Effector memory CD8-positive, alpha-beta T cell (primary cell): Measurements from ENCODE around the gene MLLT3.
A peak's percentile ranks its signal among the peaks of the same experiment; 100 is the strongest.

Experiments used
- ATAC-seq: fragments of 150-1000 bp; cut with Tn5 transposase; replicated peaks from 2 replicates; pipeline ENCODE4 v1.10.0; 2021; ENCODE audit warnings: mild to moderate bottlenecking, moderate library complexity
- DNase-seq, 3 experiments: peaks; one replicate each; pipeline ENCODE4 v3.0.0; 2021
- H3K27ac Mint-ChIP-seq, 2 donors: one replicate each; pipeline ENCODE4 v1.8.0; 2022; ENCODE audit warnings: mild to moderate bottlenecking in 2 of 2, mixed read lengths in 2 of 2, moderate library complexity in 2 of 2
- H3K27me3 Mint-ChIP-seq, 2 donors: one replicate each; pipeline ENCODE4 v1.8.0; 2022; ENCODE audit warnings: mixed read lengths in 2 of 2
- H3K36me3 Mint-ChIP-seq: one replicate; pipeline ENCODE4 v1.8.0; 2022; ENCODE audit warnings: mild to moderate bottlenecking, moderate library complexity, mixed read lengths; ENCODE audit not compliant: insufficient read depth
- H3K4me1 Mint-ChIP-seq, 2 donors: one replicate each; pipeline ENCODE4 v1.8.0; 2022; ENCODE audit warnings: low read depth in 2 of 2, mixed read lengths in 2 of 2
- H3K4me3 Mint-ChIP-seq, 2 donors: one replicate each; pipeline ENCODE4 v1.8.0; 2022; ENCODE audit warnings: mild to moderate bottlenecking in 2 of 2, mixed read lengths in 2 of 2, moderate library complexity in 2 of 2
- H3K9me3 Mint-ChIP-seq, 2 donors: one replicate each; pipeline ENCODE4 v1.8.0; 2022; ENCODE audit warnings: mixed read lengths in 2 of 2

MLLT3 gene

DNA sequence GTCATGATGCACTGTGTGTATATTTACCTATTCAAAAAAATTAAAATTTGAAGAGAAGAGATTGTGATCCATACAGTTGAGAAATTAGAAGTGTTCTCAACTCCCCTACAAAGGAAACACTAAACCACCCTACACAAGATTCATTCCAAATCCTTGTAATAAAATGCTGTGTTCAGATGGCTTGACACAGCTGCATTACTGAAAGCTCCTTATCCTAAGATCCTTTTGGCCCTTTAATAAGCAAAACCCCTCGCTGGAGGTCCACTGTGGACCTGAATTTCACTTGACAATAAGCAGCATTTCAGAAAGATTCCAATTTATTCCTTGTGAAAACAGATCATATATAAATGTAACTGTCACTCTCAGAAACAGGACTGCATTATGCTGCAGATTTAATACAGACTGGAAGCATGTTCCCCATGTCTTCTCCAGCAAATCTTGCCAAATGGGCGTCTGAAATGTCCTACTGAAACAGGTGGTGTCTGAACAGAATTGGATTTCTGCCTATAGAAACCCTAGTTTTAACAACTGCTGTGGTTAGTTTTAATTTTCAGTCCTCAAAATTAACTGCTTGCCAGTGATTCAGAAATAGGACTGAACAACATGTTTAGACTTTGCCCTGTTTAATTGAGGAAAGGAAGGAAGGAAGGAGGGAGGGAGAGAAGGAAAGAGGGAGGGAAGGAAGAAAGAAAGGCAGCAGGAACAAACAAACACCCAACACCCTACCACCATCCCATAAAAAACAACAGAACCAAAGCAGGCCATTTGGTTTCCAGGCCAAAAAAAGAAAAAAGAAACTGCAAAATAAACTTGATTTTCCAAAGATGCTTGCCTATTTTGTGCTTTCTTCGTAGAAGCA, 179.6 kb downstream of the MLLT3 start:
- Mint-ChIP-seq H3K27me3 (no peaks in the 10 kb centered on the region), H3K4me3 (no peak overlapping the region), H3K36me3 (peaks cover 2% of the 10 kb centered on the region), H3K4me1 (peaks cover 4 to 15% of the 10 kb centered on the region in 2 donors), H3K9me3 (no peaks in the 10 kb centered on the region), H3K27ac (peak overlapping the region in 1 of 2 donors; percentile 72)
- DNase-seq (no peak), ATAC-seq (no peak)

DNA sequence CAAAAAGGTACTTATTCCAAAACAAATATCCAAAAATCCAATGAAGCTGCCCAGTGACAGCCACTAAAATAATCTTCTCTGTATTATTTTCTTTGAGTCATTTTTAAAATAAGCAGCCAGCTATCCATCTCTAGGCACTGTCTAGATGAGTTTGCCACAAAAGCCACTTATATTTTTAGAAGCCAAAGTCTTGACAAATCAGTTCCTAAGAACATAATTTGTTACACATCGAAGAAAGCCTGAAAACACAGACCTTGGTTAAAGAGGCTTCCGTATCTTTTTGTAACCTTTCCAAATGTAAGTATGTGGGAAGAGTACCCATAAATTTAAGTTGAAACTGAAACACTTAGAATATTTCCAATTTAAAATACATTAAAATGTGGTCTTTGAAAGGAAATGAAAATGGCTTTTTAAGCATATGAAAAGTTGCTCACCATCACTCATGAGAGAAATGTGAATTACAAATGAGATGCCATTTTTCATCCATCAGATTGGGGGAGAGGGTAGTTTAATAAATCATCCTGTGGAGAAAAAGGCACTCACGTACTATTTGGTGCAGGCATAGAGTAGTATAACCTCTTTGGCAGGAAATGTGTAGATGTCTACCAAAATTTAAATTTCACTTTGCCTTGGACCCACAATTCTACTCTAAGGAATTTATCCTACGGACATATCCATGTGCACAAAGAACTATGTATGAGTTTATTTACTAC, 180.4 kb downstream of the MLLT3 start:
- H3K9me3 Mint-ChIP-seq = no peaks in the 10 kb centered on the region
- H3K27ac Mint-ChIP-seq = no peak overlapping the region
- H3K27me3 Mint-ChIP-seq = no peaks in the 10 kb centered on the region
- peaks cover 2% of the 10 kb centered on the region for H3K36me3 Mint-ChIP-seq
- ATAC-seq (no peak), DNase-seq (no peak)
- H3K4me1 Mint-ChIP-seq = peaks cover 4 to 15% of the 10 kb centered on the region in 2 donors
- H3K4me3 Mint-ChIP-seq = no peak overlapping the region

DNA sequence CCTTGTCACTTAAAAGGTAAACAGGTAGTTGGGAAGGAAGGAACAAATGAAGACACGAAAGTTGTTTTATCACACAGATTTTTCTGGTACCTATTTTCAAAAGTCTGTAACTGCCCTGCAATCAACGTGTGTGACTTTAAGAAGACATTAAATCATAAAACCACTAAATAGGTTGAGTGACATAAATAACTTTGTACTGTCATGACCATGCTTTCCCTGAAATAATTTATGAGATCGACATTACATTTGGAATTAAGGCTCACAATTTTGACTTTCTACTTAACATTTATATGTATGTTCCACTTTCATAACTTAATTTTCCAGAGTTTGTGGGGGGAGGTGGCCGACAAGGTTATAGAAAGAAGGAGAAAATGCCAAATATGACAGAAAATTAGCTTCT, 181.1 kb downstream of the MLLT3 start:
- Mint-ChIP-seq H3K4me3 (no peak overlapping the region), H3K9me3 (no peaks in the 10 kb centered on the region), H3K27me3 (no peaks in the 10 kb centered on the region), H3K27ac (peak overlapping the region in 1 of 2 donors; percentile 20), H3K4me1 (peaks cover 4 to 15% of the 10 kb centered on the region in 2 donors), H3K36me3 (peaks cover 2% of the 10 kb centered on the region)
- no peak for ATAC-seq
- no peak for DNase-seq

DNA sequence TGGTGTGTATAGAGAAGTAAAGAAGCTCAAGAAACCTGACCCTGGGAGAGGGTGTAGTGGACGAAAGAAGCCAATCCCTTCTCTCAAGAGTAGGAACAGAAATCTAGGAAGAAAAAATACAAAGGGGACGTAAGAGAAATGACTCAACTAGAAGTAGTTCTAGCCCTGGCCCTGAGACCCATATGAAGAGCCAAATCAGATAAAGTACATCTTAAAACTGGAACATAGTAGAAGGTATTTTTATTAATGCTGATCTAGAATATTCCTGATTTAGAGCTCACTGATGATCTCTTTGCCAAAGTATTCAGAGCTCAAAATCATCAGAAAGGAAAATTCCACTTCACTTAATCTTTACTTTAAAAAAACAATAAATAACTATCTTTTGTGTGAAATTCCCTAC, 184.8 kb downstream of the MLLT3 start:
- H3K4me3 Mint-ChIP-seq = no peak overlapping the region
- H3K36me3 Mint-ChIP-seq = peaks cover 2% of the 10 kb centered on the region
- H3K27ac Mint-ChIP-seq = no peak overlapping the region
- H3K4me1 Mint-ChIP-seq = peaks cover 4 to 14% of the 10 kb centered on the region in 2 donors
- no peaks in the 10 kb centered on the region for H3K9me3 Mint-ChIP-seq
- ATAC-seq = no peak
- DNase-seq = no peak
- no peaks in the 10 kb centered on the region for H3K27me3 Mint-ChIP-seq

DNA sequence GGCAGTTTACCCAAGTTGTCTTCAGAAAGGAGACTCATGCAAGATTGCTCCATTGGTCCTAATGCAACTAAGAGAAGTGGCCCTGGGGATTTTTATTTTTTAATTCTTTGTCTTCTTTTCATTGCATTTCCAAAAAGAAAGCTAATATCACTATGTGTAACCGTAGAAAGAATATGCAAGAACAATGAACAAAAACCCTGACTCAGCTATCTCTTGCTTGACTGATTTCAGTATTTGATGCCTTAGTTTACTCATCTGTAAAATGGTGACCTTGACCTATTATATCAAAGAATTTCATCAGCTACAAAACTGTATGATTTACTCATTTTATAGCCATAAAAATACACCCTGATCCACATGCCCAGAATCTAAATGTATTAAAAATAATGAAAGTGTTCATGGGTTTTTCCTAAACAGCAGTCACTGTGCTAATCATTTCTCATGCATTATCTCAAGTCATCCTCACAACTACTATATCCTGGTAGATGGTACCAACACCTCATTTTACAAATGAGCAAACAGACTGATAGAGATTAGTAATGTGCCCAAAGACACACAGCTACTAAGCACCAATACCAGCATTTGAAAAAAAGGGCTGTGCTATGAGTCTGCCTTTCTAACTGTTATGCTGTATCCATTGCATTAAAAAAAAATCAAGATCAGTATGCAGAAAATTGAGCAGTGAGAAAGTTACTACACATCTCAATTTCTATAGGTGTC, 185.7 kb downstream of the MLLT3 start:
- DNase-seq = no peak
- no peaks in the 10 kb centered on the region for H3K27me3 Mint-ChIP-seq
- H3K4me1 Mint-ChIP-seq = peaks cover 4 to 8% of the 10 kb centered on the region in 2 donors

DNA sequence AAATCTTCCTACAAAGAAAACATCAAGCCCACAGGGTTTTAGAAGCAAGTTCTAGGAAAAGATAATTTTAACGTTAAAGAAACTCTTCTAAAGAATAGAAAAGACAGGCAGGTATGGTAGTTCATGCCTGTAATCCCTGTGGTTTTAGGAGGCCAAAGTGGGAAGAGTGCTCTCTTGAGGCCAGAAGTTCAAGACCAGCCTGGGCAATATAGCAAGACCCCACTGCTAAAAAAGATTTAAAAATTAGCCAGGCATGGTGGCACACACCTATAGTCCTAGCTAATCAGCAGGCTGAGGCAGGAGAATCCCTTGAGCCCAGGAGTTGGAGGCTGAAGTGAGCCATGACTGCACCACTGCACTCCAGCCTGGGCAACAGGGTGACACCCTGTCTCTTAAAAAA, 193.3 kb downstream of the MLLT3 start:
- Mint-ChIP-seq H3K27ac (no peak overlapping the region), H3K9me3 (no peaks in the 10 kb centered on the region), H3K4me1 (peaks cover 2 to 22% of the 10 kb centered on the region in 2 donors), H3K36me3 (peaks cover 3% of the 10 kb centered on the region), H3K4me3 (no peak overlapping the region), H3K27me3 (no peaks in the 10 kb centered on the region)
- ATAC-seq (no peak), DNase-seq (no peak)

More for the DNA sequence above, 185.7 kb downstream of the MLLT3 start:
- H3K36me3 Mint-ChIP-seq = peaks cover 4% of the 10 kb centered on the region
- no peak overlapping the region for H3K27ac Mint-ChIP-seq
- H3K9me3 Mint-ChIP-seq = no peaks in the 10 kb centered on the region
- no peak overlapping the region for H3K4me3 Mint-ChIP-seq
- no peak for ATAC-seq

DNA sequence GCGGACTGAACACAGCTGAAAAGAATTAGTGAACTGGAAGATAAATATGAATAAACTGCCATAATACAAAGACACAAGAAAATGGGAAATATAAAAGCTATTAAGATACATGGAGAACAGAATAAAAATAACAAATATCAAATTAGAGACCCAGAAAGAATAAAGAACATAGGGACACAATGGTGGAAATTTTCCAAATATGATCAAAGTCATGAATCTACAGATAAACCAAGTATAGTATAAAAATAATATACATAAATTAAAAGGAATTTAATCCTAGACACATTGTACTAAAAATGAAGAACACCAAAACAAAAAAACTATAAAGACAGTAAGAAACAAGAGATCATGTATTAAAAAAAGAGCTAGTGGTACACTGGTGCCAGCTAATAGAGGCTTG, 194.9 kb downstream of the MLLT3 start:
- Mint-ChIP-seq H3K36me3 (peaks cover 3% of the 10 kb centered on the region), H3K27me3 (no peaks in the 10 kb centered on the region)

DNA sequence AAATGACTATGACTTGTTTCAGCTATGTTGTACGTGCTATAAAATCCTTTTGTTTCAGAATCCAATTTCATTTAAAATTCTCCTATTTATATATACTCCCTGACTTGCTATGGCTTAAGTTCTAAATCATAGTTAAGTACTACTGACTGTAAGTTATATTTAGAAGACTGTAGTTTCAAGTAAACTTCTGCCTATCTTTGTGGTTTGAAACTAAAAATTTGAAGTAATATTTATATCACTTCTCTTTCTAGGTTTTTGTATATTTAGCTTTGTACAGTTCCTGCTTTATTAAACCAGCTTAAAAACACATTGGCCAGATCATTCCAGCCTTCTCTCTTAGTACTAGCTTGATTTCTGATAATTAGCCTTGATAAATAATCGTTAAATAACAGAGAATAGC, 196.3 kb downstream of the MLLT3 start:
- ATAC-seq = no peak
- Mint-ChIP-seq H3K36me3 (no peaks in the 10 kb centered on the region), H3K9me3 (no peaks in the 10 kb centered on the region), H3K4me3 (no peak overlapping the region), H3K27ac (no peak overlapping the region), H3K27me3 (no peaks in the 10 kb centered on the region), H3K4me1 (peaks cover 2 to 29% of the 10 kb centered on the region in 2 donors)
- DNase-seq = no peak

More for the DNA sequence above, 194.9 kb downstream of the MLLT3 start:
- no peak for ATAC-seq
- no peak overlapping the region for H3K27ac Mint-ChIP-seq
- no peak overlapping the region for H3K4me3 Mint-ChIP-seq
- no peaks in the 10 kb centered on the region for H3K9me3 Mint-ChIP-seq
- peaks cover 2 to 22% of the 10 kb centered on the region in 2 donors for H3K4me1 Mint-ChIP-seq
- no peak for DNase-seq

DNA sequence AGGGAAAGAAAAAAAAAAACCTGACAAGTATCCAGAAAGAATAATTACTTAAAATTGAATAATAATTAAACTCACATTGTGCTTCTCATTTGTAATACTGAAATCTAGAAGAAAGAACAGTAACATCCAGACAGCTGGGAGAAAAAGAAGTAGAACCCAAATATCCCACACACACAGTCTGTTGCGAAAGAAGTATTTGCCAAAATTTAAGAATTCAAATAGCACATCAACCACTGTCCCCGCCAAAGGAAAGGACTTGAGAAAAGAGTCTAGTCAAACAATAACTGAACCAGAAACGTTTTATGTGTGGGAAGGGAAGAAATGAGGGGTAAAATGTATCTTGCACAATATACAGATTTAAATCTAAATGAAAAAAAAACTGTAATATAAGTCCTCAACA, 202.8 kb downstream of the MLLT3 start:
- Mint-ChIP-seq H3K27ac (no peak overlapping the region), H3K36me3 (peaks cover 2% of the 10 kb centered on the region), H3K4me1 (peaks cover 4 to 22% of the 10 kb centered on the region in 2 donors), H3K4me3 (no peak overlapping the region), H3K27me3 (no peaks in the 10 kb centered on the region), H3K9me3 (no peaks in the 10 kb centered on the region)
- no peak for DNase-seq
- ATAC-seq = no peak

DNA sequence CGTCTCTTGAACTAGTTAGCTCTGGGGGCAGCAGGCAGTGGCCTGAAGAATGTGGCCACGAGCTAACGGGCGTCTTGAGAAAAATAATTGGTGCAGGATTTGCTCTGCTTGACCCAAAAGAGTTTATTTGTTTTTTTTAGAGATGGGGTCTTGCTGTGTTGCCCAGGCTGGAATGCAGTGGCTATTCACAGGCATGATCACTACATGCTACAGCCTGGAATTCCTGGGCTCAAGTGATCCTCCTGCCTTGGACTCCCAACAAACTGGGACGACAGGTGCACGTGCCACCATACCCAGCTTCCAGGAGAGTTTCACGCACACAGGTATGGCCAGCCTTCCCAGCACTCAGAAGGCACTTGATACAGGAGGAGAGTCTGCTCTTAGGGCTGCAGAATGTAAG, 203.8 kb downstream of the MLLT3 start:
- no peak for ATAC-seq
- Mint-ChIP-seq H3K27me3 (no peaks in the 10 kb centered on the region), H3K27ac (no peak overlapping the region), H3K4me3 (no peak overlapping the region), H3K4me1 (peaks cover 4 to 32% of the 10 kb centered on the region in 2 donors), H3K36me3 (peaks cover 11% of the 10 kb centered on the region), H3K9me3 (no peaks in the 10 kb centered on the region)
- no peak for DNase-seq

DNA sequence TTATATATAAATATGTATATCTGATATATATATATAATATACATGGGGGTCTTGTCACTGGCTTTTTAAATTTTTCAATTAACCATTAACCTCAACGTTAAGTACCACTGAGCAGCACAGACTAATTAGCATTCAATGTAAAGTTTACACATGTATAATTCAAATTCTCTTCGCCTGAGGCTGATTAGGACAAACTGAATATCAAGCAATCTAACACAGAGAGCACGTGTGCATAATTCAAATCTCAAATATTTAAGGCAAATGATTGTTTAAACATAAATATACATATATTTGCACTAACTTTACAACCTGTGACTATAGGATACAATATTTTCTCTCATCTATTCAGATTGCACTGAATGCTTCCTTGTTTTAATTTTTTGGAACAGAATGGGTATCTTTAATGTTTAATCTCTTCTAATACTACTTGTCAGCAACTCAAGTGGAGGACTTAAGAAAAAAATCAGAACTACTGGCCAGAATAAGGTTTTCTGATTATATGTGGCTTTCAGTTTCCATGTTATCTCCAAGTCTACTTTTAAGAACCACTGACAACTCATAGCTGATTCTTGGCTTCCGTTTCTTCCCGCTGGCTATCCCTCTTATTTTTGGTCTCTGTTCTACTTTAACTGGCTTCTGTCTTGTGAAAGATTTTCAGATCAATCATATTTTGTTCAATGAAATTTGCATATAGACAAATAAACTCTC, 204.8 kb downstream of the MLLT3 start:
- no peak overlapping the region for H3K27ac Mint-ChIP-seq
- H3K36me3 Mint-ChIP-seq = peaks cover 15% of the 10 kb centered on the region
- ATAC-seq = no peak
- no peak overlapping the region for H3K4me3 Mint-ChIP-seq
- no peaks in the 10 kb centered on the region for H3K9me3 Mint-ChIP-seq
- no peaks in the 10 kb centered on the region for H3K27me3 Mint-ChIP-seq
- DNase-seq = no peak
- H3K4me1 Mint-ChIP-seq = peaks cover 6 to 33% of the 10 kb centered on the region in 2 donors

DNA sequence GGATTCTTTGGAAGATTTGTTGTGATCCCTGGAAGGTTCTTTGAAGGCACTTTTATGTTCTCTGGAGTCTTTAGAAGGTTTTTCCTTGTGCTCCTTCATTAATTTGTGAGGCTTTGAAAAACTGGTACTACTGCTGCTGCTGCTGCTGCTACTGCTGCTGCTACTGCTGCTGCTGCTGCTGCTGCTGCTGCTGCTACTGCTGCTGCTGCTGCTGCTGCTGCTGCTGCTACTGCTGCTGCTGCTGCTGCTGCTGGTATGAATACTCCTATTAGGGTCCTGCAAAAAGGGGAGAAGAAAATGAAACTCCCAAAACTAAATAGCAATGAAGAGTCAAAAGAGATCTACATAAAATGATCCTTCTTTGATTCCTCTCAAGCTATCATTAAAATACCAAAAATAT, 208.1 kb downstream of the MLLT3 start:
- ATAC-seq (no peak), DNase-seq (no peak)
- H3K27ac Mint-ChIP-seq = no peak overlapping the region
- no peaks in the 10 kb centered on the region for H3K27me3 Mint-ChIP-seq
- H3K36me3 Mint-ChIP-seq = peaks cover 15% of the 10 kb centered on the region
- no peaks in the 10 kb centered on the region for H3K9me3 Mint-ChIP-seq
- no peak overlapping the region for H3K4me3 Mint-ChIP-seq
- H3K4me1 Mint-ChIP-seq = peaks cover 7 to 35% of the 10 kb centered on the region in 2 donors
